HG03457 (cell line): ENCODE data around the gene EIF4G1.
A peak's percentile ranks its signal among the peaks of the same experiment; 100 is the strongest.
"Not testable (repeated sequence)": the region's sequence is repeated elsewhere in the genome, so short reads cannot be mapped to it uniquely, and the experiment has no call there.

ENCODE experiments used
- ATAC-seq: cut with Tn5 transposase; IDR thresholded peaks from one replicate; pipeline ENCODE4 v1.9.1; 2021; ENCODE audit warnings: moderate number of reproducible peaks; ENCODE audit not compliant: unreplicated experiment

The EIF4G1 gene

GRCh38 chr3:184333190-184333589, 18.8 kb downstream of the EIF4G1 start:
- ATAC-seq: no peak

GRCh38 chr3:184333700-184334099, 19.3 kb downstream of the EIF4G1 start:
- no peak for ATAC-seq

- ATAC-seq: no peak
Observed at GRCh38 chr3:184334470-184335158, 20.2 kb downstream of the EIF4G1 start.

GRCh38 chr3:184335291-184335660, 20.9 kb downstream of the EIF4G1 start:
- ATAC-seq: peak; percentile 5

GRCh38 chr3:184335661-184336546, 21.5 kb downstream of the EIF4G1 start:
- peak; percentile 56 for ATAC-seq

- no peak for ATAC-seq
Observed at GRCh38 chr3:184336547-184337398, 22.4 kb downstream of the EIF4G1 start.

GRCh38 chr3:184337399-184337714, 23.0 kb downstream of the EIF4G1 start, which contains the start of gene FAM131A:
Gene FAM131A, plus strand, starts transcription at chr3:184337600. Its CDS starts 31 bp downstream, at chr3:184337631.
- ATAC-seq: no peak

GRCh38 chr3:184337981-184338380, 23.6 kb downstream of the EIF4G1 start:
- no peak for ATAC-seq

- ATAC-seq: no peak
Observed at GRCh38 chr3:184338511-184338945, 24.1 kb downstream of the EIF4G1 start.

GRCh38 chr3:184339001-184339400, 24.6 kb downstream of the EIF4G1 start:
- ATAC-seq: no peak

- not testable (repeated sequence) for ATAC-seq
Observed at GRCh38 chr3:184339451-184340135, 25.2 kb downstream of the EIF4G1 start.

- no peak for ATAC-seq
Observed at GRCh38 chr3:184341925-184342324, 27.5 kb downstream of the EIF4G1 start.

GRCh38 chr3:184343200-184343876, 28.9 kb downstream of the EIF4G1 start:
- no peak for ATAC-seq

- ATAC-seq: no peak
Observed at GRCh38 chr3:184344579-184345316, 30.3 kb downstream of the EIF4G1 start.

- no peak for ATAC-seq
Observed at GRCh38 chr3:184345317-184346144, 31.1 kb downstream of the EIF4G1 start.

GRCh38 chr3:184346480-184347190, 32.2 kb downstream of the EIF4G1 start:
- no peak for ATAC-seq

- ATAC-seq: no peak
Observed at GRCh38 chr3:184347321-184348056, 33.1 kb downstream of the EIF4G1 start.
